Vagina (tissue), 2 donors: Measurements from ENCODE around the gene LRRC1.

Experiments used
- POLR2A ChIP-seq, 2 donors: fragments of 450-650 bp; IDR thresholded peaks; one replicate each; pipeline ENCODE4 v1.6.1; 2017; ENCODE audit warnings: antibody characterized with exemption in 2 of 2, mild to moderate bottlenecking in 2 of 2, moderate library complexity in 2 of 2
- POLR2AphosphoS5 ChIP-seq, 2 donors: sonication (generic); formaldehyde crosslinking; IDR thresholded peaks; one replicate each; pipeline ENCODE4 v1.9.0; 2017; ENCODE audit warnings: antibody characterized with exemption in 2 of 2, mild to moderate bottlenecking in 2 of 2, low read depth in 1 of 2; ENCODE audit not compliant: insufficient read depth in 1 of 2
- TF ChIP-seq, protein P1 (sequence below), 3 experiments: fragments of 450-650 bp in 2 of 3; fragments of 200-600 bp in 1 of 3; sonication (generic) in 1 of 3; IDR thresholded peaks; one replicate each; pipeline ENCODE4 v1.5.1; 2017 to 2019; ENCODE audit warnings: antibody characterized with exemption in 3 of 3, mild to moderate bottlenecking in 2 of 3, moderate library complexity in 2 of 3

DNA sequence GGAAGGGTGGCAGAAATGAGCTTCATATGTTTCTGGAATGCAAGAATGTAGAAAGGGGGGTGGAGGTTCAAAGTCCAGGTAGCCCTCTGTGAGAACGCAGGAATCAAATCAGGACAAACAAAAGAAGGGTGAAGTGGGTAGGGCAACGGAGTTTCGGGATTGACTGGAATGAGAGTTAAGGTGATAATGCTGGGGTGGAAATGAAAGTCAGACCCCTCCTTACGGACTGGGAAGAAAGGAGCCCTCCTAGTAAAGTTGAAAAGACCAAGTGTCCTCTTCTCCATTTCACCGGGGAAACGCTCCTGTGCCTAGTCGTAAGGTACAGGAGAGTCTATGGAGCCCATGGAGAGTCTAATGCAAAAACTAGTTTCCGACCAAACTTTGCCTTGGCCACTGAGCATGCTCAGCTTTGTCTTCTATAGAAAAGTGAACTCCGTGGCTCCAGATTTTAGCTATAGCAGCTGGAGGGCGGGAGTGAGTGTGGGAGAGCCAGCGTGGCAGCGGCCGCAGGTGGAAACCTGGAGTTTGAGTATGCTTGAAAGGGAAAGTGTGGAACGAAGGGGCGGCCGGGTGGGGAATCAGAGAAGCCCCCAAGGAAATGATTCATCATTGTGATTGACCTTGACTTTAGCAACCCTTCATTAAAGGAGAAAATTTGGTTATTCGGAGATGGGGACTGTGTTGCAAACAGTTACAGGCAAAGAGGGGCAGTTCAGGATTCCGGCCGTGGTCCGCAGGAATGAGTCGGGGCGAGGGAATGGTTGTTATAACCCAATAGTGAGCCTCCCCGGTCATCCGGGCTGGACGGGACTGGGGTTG is 1.3 kb upstream of the LRRC1 start:
- TF ChIP-seq, protein P1, sequence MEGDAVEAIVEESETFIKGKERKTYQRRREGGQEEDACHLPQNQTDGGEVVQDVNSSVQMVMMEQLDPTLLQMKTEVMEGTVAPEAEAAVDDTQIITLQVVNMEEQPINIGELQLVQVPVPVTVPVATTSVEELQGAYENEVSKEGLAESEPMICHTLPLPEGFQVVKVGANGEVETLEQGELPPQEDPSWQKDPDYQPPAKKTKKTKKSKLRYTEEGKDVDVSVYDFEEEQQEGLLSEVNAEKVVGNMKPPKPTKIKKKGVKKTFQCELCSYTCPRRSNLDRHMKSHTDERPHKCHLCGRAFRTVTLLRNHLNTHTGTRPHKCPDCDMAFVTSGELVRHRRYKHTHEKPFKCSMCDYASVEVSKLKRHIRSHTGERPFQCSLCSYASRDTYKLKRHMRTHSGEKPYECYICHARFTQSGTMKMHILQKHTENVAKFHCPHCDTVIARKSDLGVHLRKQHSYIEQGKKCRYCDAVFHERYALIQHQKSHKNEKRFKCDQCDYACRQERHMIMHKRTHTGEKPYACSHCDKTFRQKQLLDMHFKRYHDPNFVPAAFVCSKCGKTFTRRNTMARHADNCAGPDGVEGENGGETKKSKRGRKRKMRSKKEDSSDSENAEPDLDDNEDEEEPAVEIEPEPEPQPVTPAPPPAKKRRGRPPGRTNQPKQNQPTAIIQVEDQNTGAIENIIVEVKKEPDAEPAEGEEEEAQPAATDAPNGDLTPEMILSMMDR (IDR thresholded peaks at IDR 0.05): no peak
- TF ChIP-seq POLR2A (IDR thresholded peaks at IDR 0.05): no peak
- peak in 1 of 2 donors; percentile 22 for TF ChIP-seq POLR2AphosphoS5 (IDR thresholded peaks at IDR 0.05; ENCODE audit: insufficient read depth in 1 of 2, low read depth in 1 of 2)
